ENCODE data around the gene TMEM214.

TMEM214 gene

DNA sequence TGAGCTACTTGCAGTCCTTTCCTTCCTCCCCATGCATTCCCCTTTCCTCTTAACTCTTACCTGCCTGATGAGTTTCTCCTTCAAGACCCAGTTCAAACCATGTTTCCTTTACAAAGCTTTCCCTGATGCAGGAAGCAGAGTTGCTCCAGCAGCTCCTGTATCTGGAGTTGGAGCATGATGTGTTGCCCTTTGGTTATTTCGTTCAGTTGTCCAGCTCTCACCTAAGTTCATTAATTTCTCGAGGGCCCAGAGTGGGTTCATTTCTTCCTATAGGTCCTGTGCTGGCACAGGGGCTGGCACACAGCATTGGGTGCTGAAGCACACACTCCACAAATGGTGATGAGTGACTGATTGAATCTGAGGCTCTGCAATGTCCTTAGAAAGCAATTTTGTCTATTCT is 23.0 kb upstream of the TMEM214 start:
- DNase-seq (ENCODE audit: low spot score), result no peak

GRCh38 chr2:27010139-27010538 is 22.6 kb upstream of the TMEM214 start:
- DNase-seq (ENCODE audit: low spot score), result no peak

DNA sequence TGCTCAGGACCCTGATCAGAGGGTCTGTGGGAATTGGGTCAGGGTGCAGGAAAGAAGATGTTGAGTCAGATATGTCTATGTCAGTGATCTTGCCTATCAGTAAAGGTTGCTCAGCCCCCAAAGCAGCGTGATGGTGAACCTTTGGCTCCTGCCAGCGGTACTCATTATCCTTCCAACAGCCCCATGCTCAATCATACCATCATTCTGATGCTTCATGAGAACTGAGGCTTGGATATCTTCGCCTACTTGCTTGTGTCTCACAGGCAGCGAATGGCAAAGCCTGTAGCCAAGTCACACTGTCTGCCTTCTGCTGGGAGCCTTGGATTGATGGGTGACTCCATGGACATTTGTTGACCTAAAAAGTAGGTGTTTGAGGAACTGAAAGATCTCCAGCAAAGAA is 19.0 kb upstream of the TMEM214 start:
- no peak for DNase-seq (ENCODE audit: low spot score)

GRCh38 chr2:27014771-27015433 is 17.9 kb upstream of the TMEM214 start:
- no peak for DNase-seq (ENCODE audit: low spot score)

DNA sequence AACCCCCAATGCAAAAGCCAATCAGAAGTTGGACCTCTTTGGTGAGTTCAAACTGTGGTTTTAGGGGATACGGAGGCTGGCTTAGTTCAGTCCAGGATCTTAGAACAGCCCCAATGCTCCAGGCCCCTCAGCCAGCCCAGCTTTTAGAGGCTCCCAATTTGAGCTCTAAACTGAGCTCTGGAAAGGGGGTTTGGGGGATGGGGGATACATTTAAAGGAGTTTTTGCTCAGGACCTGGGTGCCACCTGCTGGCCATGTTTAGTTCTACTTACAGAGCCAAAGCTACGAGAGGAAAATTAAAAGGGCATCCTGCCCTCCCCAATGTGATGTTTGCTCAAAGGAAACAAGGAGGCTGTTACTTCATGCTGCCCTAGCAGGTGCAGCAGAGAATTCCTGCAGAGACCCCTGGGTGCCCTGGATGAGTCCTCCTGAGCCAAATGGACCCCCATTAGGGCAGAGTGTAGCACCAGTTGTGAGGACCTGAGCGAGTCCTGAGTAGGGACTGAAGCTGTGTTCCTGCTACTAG is 15.9 kb upstream of the TMEM214 start:
- peak; percentile 63 for DNase-seq (ENCODE audit: low spot score)

DNA sequence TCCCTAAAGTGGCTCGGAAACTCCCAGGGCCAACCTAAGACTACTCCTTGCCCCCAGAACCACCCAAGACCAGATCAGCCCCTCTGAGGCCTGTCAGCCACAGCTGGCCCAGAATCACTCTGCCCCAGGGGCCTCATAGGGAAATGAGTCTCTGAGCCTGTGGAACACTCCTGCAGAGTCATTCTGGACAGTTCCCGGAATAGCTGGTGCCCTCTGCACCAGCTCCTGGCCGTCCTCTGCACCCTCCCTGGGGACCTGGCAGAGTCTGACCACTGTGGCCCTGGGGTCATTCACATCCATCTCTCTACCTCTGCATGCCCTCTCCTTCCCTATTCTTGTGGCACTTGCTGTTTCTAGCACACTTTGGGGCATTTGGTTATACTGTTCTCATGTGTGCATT is 14.6 kb upstream of the TMEM214 start:
- no peak for DNase-seq (ENCODE audit: low spot score)

- no peak for DNase-seq (ENCODE audit: low spot score)
These were observed 13.3 kb upstream of the TMEM214 start for GRCh38 chr2:27019459-27019858.

GRCh38 chr2:27019931-27020855 is 12.6 kb upstream of the TMEM214 start:
- no peak for DNase-seq (ENCODE audit: low spot score)

DNA sequence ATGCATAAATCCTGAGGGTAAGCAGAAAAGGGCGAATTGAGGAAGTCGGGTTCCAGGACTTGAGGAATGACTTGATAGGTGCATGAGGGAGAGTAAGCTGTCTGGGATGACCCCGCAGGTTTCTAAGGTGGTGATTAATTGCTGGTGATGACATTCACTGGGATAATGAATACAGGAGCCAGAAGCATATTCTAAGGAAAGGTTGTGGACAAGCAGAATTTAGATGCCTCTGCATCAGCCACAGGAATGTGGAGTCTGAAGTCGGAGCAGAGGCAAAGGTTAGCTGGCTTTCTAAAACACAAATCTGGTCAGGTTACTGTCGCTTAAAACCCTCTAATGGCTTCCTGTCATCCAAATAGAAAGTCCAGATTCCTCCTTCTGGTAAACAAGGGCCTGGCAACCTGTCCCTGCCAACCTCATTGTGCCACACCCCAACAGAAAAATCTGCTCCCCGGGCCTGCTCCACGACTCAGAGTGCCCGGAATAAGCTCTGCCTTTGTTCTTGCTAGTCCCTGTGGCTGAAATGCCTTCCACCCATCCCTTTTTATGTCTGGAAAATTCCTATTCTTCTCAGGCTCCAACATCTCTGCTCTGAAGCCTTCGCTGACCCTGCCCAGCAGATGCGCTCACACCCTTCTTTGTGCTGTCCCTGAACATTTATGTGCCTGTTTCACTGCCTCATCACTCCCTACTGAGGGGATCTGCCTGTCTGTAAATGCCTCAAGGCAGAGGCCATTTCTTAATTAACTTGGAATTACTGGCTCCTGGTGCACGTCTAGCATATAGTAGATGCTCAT is 11.3 kb upstream of the TMEM214 start:
- no peak for DNase-seq (ENCODE audit: low spot score)

DNA sequence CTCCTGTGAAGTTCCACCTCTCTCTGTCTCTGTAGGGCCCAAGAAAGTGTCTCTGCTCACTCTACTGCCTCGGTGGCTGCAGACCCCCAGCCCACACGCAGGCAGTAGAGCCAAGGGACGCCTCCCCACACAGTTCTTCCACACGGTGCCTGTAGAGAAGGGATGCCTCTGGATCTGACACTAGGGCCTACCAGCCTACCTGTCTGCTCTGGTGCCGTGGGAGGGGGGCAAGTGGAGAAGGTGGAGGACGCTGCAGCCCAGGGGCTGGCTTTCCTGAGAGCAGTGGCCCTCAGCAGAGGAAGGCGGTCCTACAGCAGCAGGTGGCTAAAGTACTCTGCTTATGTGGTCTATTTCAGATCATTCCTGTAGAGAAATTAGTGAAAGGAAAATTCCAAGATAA is 9.0 kb upstream of the TMEM214 start:
- no peak for DNase-seq (ENCODE audit: low spot score)

- DNase-seq (ENCODE audit: low spot score), result no peak
These were observed 8.6 kb upstream of the TMEM214 start for GRCh38 chr2:27024188-27024587.

GRCh38 chr2:27024812-27025211 is 8.0 kb upstream of the TMEM214 start:
- no peak for DNase-seq (ENCODE audit: low spot score)

- DNase-seq (ENCODE audit: low spot score), result no peak
These were observed 7.4 kb upstream of the TMEM214 start for GRCh38 chr2:27025281-27025800.

- no peak for DNase-seq (ENCODE audit: low spot score)
These were observed 6.6 kb upstream of the TMEM214 start for GRCh38 chr2:27025861-27026851.

GRCh38 chr2:27027211-27027651 is 5.5 kb upstream of the TMEM214 start:
- no peak for DNase-seq (ENCODE audit: low spot score)

DNA sequence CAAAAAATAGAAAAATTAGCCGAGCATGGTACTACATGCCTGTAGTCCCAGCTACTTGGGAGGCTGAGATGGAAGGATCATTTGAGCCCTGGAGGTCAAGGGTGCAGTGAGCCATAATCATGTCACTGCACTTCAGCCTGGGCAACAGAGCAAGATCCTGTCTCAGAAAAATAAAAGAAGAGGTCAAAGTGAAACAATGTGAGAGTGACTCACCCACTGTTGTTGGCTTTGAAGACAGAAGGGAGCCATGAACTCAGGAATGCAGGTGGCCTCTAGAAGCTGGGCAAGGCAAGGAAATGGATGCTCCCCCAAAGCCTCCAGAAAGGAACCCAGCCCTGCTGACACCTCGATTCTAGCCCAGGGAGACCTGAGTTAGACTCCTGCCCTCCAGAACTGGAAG is 3.7 kb upstream of the TMEM214 start:
- DNase-seq (ENCODE audit: low spot score), result no peak

- no peak for DNase-seq (ENCODE audit: low spot score)
These were observed 588 bp downstream of the TMEM214 start for GRCh38 chr2:27033253-27033852.

DNA sequence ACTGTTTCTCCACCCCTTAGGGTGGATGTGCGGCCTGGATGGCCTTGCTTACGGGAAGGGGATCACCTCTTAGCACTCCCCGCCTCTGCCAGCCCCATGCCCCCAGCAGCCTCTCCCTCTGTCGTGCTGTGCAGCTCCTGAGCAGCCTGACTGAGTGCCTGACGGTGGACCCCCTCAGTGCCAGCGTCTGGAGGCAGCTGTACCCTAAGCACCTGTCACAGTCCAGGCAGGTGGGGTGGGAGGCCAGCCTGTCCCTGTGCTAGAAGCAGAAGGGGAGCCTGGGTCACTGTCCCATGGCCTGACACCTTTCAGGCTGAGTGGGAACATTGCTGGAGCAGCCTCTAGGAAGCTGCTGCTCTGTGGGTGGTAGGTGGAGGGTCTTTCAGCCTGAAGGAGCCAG is 5.2 kb downstream of the TMEM214 start:
- DNase-seq (ENCODE audit: low spot score), result no peak

DNA sequence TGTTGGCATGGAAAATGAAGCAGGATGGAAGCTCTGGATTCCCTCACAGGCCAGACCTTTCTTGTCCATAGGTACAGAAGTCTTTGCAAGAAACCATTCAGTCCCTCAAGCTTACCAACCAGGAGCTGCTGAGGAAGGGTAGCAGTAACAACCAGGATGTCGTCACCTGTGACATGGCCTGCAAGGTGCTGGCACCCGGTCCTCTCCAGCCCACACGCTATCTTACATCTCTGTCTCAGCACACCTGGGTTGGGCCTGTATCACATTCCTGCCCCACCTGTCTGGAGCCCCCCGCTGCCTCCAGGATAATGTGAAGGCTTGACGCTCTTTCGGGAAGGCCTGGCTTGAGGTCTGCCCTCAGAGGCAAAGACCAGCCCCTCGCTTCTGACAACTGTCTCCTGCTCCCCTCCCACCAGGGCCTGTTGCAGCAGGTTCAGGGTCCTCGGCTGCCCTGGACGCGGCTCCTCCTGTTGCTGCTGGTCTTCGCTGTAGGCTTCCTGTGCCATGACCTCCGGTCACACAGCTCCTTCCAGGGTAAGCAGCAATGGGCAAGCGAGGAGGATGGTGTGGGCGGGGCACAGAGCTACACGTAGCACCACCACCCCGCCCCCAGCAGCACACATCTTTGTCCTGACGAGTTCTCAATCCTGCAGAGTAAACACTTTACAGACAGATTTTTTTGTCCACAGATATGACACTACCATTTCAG is 6.0 kb downstream of the TMEM214 start:
- no peak for DNase-seq (ENCODE audit: low spot score)

GRCh38 chr2:27039426-27039825 is 6.7 kb downstream of the TMEM214 start:
- DNase-seq (ENCODE audit: low spot score), result no peak
